OCI-LY7 (cell line): ENCODE results near the gene HELZ. TPM values are rescaled to one million over a fixed set of nuclear protein-coding genes. Genes with fewer than 3 reads are reported as not detected.

ENCODE experiments used
- BruUV-seq: library from RNA; stranded (reverse); fragments of 400-500 nt; replicated peaks from 2 replicates; lab custom pipeline; 2021; lab: Mats Ljungman, UMichigan
- CTCF ChIA-PET: fragments of 300-600 bp; sonication (Branson Sonifier 250); formaldehyde crosslinking; loops from one replicate; lab custom pipeline; 2022; ENCODE audit warnings: antibody characterized with exemption; ENCODE audit not compliant: unreplicated experiment; lab: Charles Lee
- POLR2A ChIA-PET: fragments of 300-600 bp; sonication (Branson Sonifier 250); formaldehyde crosslinking; loops from one replicate; lab custom pipeline; 2022; ENCODE audit warnings: antibody characterized with exemption; lab: Charles Lee
- DNase-seq: peaks from one replicate; pipeline ENCODE4 v3.0.0-alpha.2; 2015; ENCODE audit warnings: low spot score
- H2AFZ ChIP-seq: fragments of 200-600 bp; sonication (generic), shearing (Covaris generic); 2 replicates; pipeline ENCODE4 v1.6.1; 2014; ENCODE audit warnings: mild to moderate bottlenecking, antibody characterized with exemption, low read length, moderate library complexity
- H3K27ac ChIP-seq: fragments of 200-600 bp; sonication (generic); 2 replicates; pipeline ENCODE4 v1.5.1; 2014; ENCODE audit warnings: mixed run types, low read depth, mild to moderate bottlenecking, moderate library complexity, low read length, inconsistent platforms; ENCODE audit not compliant: poor library complexity, severe bottlenecking
- H3K36me3 ChIP-seq: fragments of 200-600 bp; sonication (generic); 2 replicates; pipeline ENCODE4 v1.6.1; 2014; ENCODE audit warnings: mild to moderate bottlenecking, antibody characterized with exemption, low read length, moderate library complexity, mixed read lengths; ENCODE audit not compliant: insufficient read depth
- H3K4me1 ChIP-seq: fragments of 200-600 bp; sonication (generic); 2 replicates; pipeline ENCODE4 v1.5.1; 2014; ENCODE audit warnings: mild to moderate bottlenecking, low read length; ENCODE audit not compliant: insufficient read depth, poor library complexity, severe bottlenecking
- H3K4me2 ChIP-seq: fragments of 200-600 bp; sonication (generic); 2 replicates; pipeline ENCODE4 v1.6.1; 2014; ENCODE audit warnings: mild to moderate bottlenecking, low read length
- H3K4me3 ChIP-seq: fragments of 200-600 bp; sonication (generic); 2 replicates; pipeline ENCODE4 v1.5.1; 2014; ENCODE audit warnings: mild to moderate bottlenecking, low read depth, low read length; ENCODE audit not compliant: poor library complexity, severe bottlenecking
- H3K79me2 ChIP-seq: fragments of 200-600 bp; sonication (generic); 2 replicates; pipeline ENCODE4 v1.6.1; 2016; ENCODE audit warnings: low read depth, mild to moderate bottlenecking, low read length, moderate library complexity, mixed read lengths; ENCODE audit not compliant: insufficient read depth
- H3K9me2 ChIP-seq: fragments of 200-600 bp; sonication (generic); 2 replicates; pipeline ENCODE4 v1.6.1; 2016; ENCODE audit warnings: mild to moderate bottlenecking, low read length, mixed read lengths; ENCODE audit not compliant: insufficient read depth
- H3K9me3 ChIP-seq: fragments of 200-600 bp; sonication (generic); 2 replicates; pipeline ENCODE4 v1.6.1; 2014; ENCODE audit warnings: mild to moderate bottlenecking, mixed run types, low read length, mixed read lengths
- H4K20me1 ChIP-seq: fragments of 200-600 bp; sonication (generic); 2 replicates; pipeline ENCODE4 v1.6.1; 2014; ENCODE audit warnings: mild to moderate bottlenecking, antibody characterized with exemption, low read length, moderate library complexity, mixed read lengths; ENCODE audit not compliant: insufficient read depth
- CTCF ChIP-seq: fragments of 200-600 bp; sonication (generic); conservative IDR thresholded peaks from 2 replicates; pipeline ENCODE4 v1.5.1; 2014; ENCODE audit warnings: mild to moderate bottlenecking, antibody characterized with exemption, low read length, moderate library complexity, mixed read lengths
- EZH2phosphoT487 ChIP-seq: fragments of 200-600 bp; sonication (generic); IDR thresholded peaks from 2 replicates; pipeline ENCODE4 v1.6.1; 2018; ENCODE audit warnings: low read depth, borderline replicate concordance, mild to moderate bottlenecking, mixed run types, antibody characterized with exemption, low read length, moderate library complexity, mixed read lengths
- intact Hi-C: fragments of 100-400 bp; cut with micrococcal nuclease; formaldehyde crosslinking; loops from one replicate; pipeline ENCODE4 v1.10.0; 2022; ENCODE audit not compliant: unreplicated experiment
- total RNA-seq, 2 experiments: library from RNA; depleted of rRNA in 1 of 2; stranded (reverse); fragments of >200 nt in 1 of 2; shearing (Covaris generic) in 1 of 2; gene quantifications; 2 replicates each; pipeline ENCODE4 v1.2.3, GENCODE V29; 2014 to 2022

The HELZ gene
- total RNA-seq, 2 experiments from 2014 or later: 33.9 to 58.9 TPM

GRCh38 chr17:67044940-67045339, 200.1 kb downstream of the HELZ start:
- no peak overlapping the region for H3K4me3 ChIP-seq
- POLR2A ChIA-PET: no interaction called here
- H3K9me3 ChIP-seq: peaks cover 13% of the 10 kb centered on the region; the same call in 1 of the 2 replicates
- H3K27ac ChIP-seq: no peak overlapping the region
- CTCF ChIA-PET: no interaction called here
- no peaks in the 10 kb centered on the region for H3K79me2 ChIP-seq
- TF ChIP-seq EZH2phosphoT487 (no peak), CTCF (no peak)
- no peaks in the 10 kb centered on the region for H3K9me2 ChIP-seq
- intact Hi-C loops: no loop called here
- no peaks in the 10 kb centered on the region for H3K4me1 ChIP-seq
- no peak for DNase-seq
- H3K4me2 ChIP-seq: no peak overlapping the region
- H4K20me1 ChIP-seq: no peaks in the 10 kb centered on the region
- no peaks in the 10 kb centered on the region for H3K36me3 ChIP-seq
- BruUV-seq: no TSS peak
- H2AFZ ChIP-seq: no peak overlapping the region

GRCh38 chr17:67044016-67044772, 200.8 kb downstream of the HELZ start, which contains the start of gene CACNG1:
Gene CACNG1, plus strand, starts transcription at chr17:67044554. Its CDS starts 107 bp downstream, at chr17:67044661.
- TF ChIP-seq EZH2phosphoT487 (no peak), CTCF (no peak)
- no TSS peak for BruUV-seq
- Histone ChIP-seq H3K9me2 (no peaks in the 10 kb centered on the region), H3K4me1 (no peaks in the 10 kb centered on the region), H2AFZ (no peak within 1 kb of the TSS), H3K4me3 (no peak within 1 kb of the TSS), H3K79me2 (no peaks in the 10 kb centered on the region), H3K9me3 (peaks cover 13% of the 10 kb centered on the region; the same call in 1 of the 2 replicates), H3K4me2 (no peak within 1 kb of the TSS), H3K27ac (no peak within 1 kb of the TSS), H4K20me1 (no peaks in the 10 kb centered on the region), H3K36me3 (no peaks in the 10 kb centered on the region)
- CTCF ChIA-PET: no interaction called here
- POLR2A ChIA-PET: interaction anchor here (0.6 kb wide), 1 partner anchor 422 kb away, joined by 6 read pairs; no protein-coding TSS in a partner anchor
- DNase-seq: no peak
- intact Hi-C loops: no loop called here

GRCh38 chr17:67043283-67043682, 201.7 kb downstream of the HELZ start:
- intact Hi-C loops: no loop called here
- TF ChIP-seq EZH2phosphoT487 (no peak), CTCF (no peak)
- H3K9me3 ChIP-seq: peaks cover 7% of the 10 kb centered on the region; the same call in 1 of the 2 replicates
- H4K20me1 ChIP-seq: no peaks in the 10 kb centered on the region
- H3K79me2 ChIP-seq: no peaks in the 10 kb centered on the region
- no peak overlapping the region for H3K4me2 ChIP-seq
- POLR2A ChIA-PET: interaction anchor here (0.6 kb wide), 1 partner anchor 423 kb away, joined by 6 read pairs; no protein-coding TSS in a partner anchor
- no peak overlapping the region for H3K27ac ChIP-seq
- H2AFZ ChIP-seq: no peak overlapping the region
- no peak overlapping the region for H3K4me3 ChIP-seq
- CTCF ChIA-PET: no interaction called here
- H3K9me2 ChIP-seq: no peaks in the 10 kb centered on the region
- no peaks in the 10 kb centered on the region for H3K36me3 ChIP-seq
- no TSS peak for BruUV-seq
- no peak for DNase-seq
- H3K4me1 ChIP-seq: no peaks in the 10 kb centered on the region
